ENCODE measurements around the gene TLX3.

Gene TLX3

DNA sequence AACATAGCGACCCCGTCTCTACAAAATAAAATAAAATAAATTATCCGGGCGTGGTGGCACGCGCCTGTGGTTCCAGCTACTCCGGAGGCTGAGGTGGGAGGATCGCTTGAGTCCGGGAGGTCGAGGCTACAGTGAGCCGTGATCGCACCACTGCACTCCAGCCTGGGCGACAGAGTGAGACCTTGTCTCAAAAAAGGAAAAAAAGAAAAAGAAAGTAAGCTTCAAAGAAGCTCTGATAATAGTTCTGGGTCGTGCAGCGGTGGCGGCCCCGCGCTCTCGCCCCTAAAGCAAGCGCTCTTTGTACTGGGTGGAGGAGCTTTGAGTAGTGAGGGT is 6.8 kb downstream of the TLX3 start:
- TF ChIP-seq, protein P1, sequence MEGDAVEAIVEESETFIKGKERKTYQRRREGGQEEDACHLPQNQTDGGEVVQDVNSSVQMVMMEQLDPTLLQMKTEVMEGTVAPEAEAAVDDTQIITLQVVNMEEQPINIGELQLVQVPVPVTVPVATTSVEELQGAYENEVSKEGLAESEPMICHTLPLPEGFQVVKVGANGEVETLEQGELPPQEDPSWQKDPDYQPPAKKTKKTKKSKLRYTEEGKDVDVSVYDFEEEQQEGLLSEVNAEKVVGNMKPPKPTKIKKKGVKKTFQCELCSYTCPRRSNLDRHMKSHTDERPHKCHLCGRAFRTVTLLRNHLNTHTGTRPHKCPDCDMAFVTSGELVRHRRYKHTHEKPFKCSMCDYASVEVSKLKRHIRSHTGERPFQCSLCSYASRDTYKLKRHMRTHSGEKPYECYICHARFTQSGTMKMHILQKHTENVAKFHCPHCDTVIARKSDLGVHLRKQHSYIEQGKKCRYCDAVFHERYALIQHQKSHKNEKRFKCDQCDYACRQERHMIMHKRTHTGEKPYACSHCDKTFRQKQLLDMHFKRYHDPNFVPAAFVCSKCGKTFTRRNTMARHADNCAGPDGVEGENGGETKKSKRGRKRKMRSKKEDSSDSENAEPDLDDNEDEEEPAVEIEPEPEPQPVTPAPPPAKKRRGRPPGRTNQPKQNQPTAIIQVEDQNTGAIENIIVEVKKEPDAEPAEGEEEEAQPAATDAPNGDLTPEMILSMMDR (IDR thresholded peaks at IDR 0.05; ENCODE audit: low read depth, low read length), result no peak
- no peaks in the 10 kb centered on the region for H3K36me3 ChIP-seq
- H3K4me3 ChIP-seq (ENCODE audit: low read depth, low read length), result no peak overlapping the region
- H3K4me1 ChIP-seq, result no peaks in the 10 kb centered on the region; the same call in 1 of the 2 replicates
- H3K9me3 ChIP-seq, result no peaks in the 10 kb centered on the region
- DNase-seq, result no peak
- no peaks in the 10 kb centered on the region for H3K27me3 ChIP-seq

DNA sequence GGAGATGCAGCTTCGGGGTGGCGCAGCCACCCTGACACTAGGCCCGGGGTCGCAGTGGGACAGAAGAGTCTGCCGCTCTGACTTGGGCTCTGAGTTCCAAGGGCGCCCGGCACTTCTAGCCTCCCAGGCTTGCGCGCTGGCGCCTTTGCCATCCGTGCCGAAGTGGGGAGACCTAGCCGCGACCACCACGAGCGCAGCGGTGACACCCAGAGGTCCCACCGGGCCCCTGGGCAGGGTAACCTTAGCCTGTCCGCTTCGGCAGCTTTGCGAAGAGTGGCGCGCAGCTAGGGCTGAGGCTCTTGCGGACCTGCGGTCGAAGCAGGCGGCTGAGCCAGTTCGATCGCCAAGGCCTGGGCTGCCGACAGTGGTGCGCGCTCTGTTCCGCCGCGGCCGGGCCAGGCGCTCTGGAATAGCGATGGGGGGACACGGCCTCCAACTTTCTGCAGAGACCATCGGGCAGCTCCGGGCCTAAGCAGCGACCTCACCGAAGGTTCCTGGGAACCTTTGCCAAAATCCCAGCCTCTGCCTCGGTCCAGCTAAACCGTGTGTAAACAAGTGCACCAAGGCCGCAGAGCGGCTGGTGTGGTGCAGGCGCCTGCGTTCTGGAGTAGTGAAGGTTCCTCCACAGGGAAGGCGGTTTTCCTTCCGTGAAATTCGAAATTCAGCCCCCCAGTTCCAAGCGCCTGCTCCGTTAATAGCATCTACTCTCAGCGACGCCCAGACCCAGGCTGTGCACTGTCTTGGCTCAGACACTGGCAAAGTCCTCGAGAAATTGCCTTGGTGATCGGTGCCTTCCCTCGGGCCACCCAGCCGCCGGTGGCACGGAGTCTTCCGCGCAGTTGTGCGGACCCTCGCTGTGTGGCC is 7.4 kb downstream of the TLX3 start:
- Histone ChIP-seq H3K9me3 (no peaks in the 10 kb centered on the region), H3K4me1 (no peaks in the 10 kb centered on the region; the same call in 1 of the 2 replicates), H3K4me3 (ENCODE audit: low read depth, low read length) (no peak overlapping the region), H3K36me3 (no peaks in the 10 kb centered on the region), H3K27me3 (no peaks in the 10 kb centered on the region)
- no peak for DNase-seq
- TF ChIP-seq, protein P1 (IDR thresholded peaks at IDR 0.05; ENCODE audit: low read depth, low read length), result no peak

DNA sequence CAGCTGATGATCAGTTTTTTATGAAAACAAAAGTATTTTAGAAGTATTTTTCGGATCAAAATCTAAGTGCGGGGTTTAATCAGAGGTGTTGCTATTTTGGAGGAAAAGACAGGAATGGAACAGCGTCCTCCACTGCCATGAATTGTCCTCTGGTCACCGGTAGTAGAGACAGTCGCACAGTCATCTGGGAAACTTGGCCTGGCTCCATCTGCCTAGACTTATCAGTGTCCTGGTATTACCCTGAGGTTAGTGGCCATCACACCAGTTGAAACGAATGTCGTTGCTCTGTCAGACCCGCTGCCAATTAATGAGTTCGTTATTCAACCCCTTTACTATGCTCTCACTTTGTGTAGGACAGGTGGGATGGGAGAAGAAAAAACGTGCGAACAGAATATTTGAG is 8.2 kb downstream of the TLX3 start:
- no peak for DNase-seq
- Histone ChIP-seq H3K27me3 (no peaks in the 10 kb centered on the region), H3K4me1 (no peaks in the 10 kb centered on the region; the same call in 1 of the 2 replicates), H3K9me3 (no peaks in the 10 kb centered on the region), H3K36me3 (no peaks in the 10 kb centered on the region), H3K4me3 (ENCODE audit: low read depth, low read length) (no peak overlapping the region)
- TF ChIP-seq, protein P1 (IDR thresholded peaks at IDR 0.05; ENCODE audit: low read depth, low read length), result no peak

DNA sequence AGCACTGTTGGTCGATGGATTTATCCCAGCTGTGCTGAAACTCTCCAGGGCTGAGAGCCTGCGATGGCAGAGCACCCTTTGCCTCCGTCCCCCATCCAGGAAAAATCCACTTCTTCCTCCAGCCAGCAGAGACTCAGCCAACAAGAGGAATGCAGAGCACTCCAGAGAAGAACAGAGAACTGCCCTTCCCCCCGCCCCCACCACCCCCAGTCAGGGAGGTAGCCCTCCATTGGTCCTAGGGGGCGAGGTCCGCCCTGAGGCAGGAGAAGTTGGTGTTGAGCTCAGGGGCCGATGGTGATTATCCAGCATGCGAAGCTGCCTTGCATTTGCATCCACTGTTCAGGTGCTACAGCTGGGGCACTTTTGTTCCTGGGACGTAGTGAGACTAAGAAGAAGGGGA is 9.0 kb downstream of the TLX3 start:
- no peaks in the 10 kb centered on the region for H3K36me3 ChIP-seq
- H3K4me1 ChIP-seq, result no peaks in the 10 kb centered on the region; the same call in 1 of the 2 replicates
- DNase-seq, result no peak
- TF ChIP-seq, protein P1 (IDR thresholded peaks at IDR 0.05; ENCODE audit: low read depth, low read length), result no peak
- no peaks in the 10 kb centered on the region for H3K9me3 ChIP-seq
- no peak overlapping the region for H3K4me3 ChIP-seq (ENCODE audit: low read depth, low read length)
- no peaks in the 10 kb centered on the region for H3K27me3 ChIP-seq

DNA sequence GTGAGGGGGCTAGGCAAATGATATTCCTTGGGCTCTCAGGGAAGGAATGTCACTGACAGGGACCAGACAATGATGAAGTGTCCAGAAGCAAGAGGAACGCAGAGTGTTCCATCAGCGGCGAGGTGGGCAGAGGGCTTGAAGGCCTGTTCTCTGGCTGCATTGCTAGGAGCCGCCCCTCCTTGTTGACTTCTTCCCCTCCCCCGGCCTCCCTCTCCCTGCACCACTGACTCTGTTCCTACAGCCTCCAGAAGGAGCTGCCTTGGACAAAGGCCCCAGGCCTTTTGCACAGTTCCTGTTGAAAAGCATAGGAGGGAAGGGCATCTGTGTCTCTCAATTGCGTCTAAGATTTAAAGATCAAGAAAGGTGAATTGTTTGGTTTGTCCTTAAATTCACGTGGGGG is 12.4 kb downstream of the TLX3 start:
- H3K4me3 ChIP-seq (ENCODE audit: low read depth, low read length), result no peak overlapping the region
- no peaks in the 10 kb centered on the region for H3K27me3 ChIP-seq
- no peaks in the 10 kb centered on the region for H3K9me3 ChIP-seq
- no peak for DNase-seq
- no peaks in the 10 kb centered on the region; the same call in 1 of the 2 replicates for H3K4me1 ChIP-seq
- H3K36me3 ChIP-seq, result no peaks in the 10 kb centered on the region
- TF ChIP-seq, protein P1 (IDR thresholded peaks at IDR 0.05; ENCODE audit: low read depth, low read length), result no peak

DNA sequence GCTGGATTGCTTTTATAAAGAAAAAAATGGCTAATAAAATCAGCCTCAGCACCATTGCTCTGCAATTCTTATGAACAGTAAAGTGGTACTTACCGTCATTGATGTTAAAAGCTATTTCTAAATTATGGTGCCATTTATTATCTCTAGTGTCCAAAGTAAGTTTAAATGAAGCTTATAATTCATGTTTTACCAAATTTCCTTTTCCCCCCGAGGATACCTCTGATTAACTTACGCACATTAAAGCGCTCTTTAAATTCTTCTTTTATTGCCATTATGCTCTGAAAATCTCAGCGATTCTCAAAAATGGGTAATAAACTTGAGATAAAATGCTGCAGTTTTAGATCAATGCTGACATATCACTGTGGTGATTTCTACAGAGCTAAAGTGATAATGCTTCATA is 13.5 kb downstream of the TLX3 start:
- H3K9me3 ChIP-seq, result no peaks in the 10 kb centered on the region
- no peaks in the 10 kb centered on the region for H3K4me1 ChIP-seq
- H3K27me3 ChIP-seq, result no peaks in the 10 kb centered on the region
- no peak overlapping the region for H3K4me3 ChIP-seq (ENCODE audit: low read depth, low read length)
- TF ChIP-seq, protein P1 (IDR thresholded peaks at IDR 0.05; ENCODE audit: low read depth, low read length), result no peak
- DNase-seq, result no peak
- H3K36me3 ChIP-seq, result no peaks in the 10 kb centered on the region

All from BE2C (cell line).